MCF 10A (cell line): ENCODE data around the gene TRPV6. TPM values are rescaled to one million over a fixed set of nuclear protein-coding genes. Genes with fewer than 3 reads are reported as not detected.

Experiments used
- BruUV-seq: library from RNA; stranded (reverse); fragments of 400-500 nt; replicated peaks from 2 replicates; lab custom pipeline; 2021; lab: Mats Ljungman, UMichigan
- CTCF ChIA-PET: fragments of 300-600 bp; sonication (Branson Sonifier 250); formaldehyde crosslinking; extraction: SDS; loops from one replicate; lab custom pipeline; 2021; ENCODE audit warnings: antibody characterized with exemption, inconsistent platforms; lab: Yijun Ruan, JAX
- POLR2A ChIA-PET: fragments of 300-600, 350-650 bp; sonication (Branson Sonifier 250); formaldehyde crosslinking; extraction: SDS; loops from one replicate; lab custom pipeline; 2020; ENCODE audit warnings: antibody characterized with exemption, inconsistent platforms; lab: Yijun Ruan, JAX
- DNase-seq: peaks from one replicate; pipeline ENCODE4 v3.0.0-alpha.2; 2018; ENCODE audit not compliant: unreplicated experiment
- H3K27ac Mint-ChIP-seq: one replicate; pipeline ENCODE4 v1.8.0; 2022; ENCODE audit warnings: mild to moderate bottlenecking, low read depth, mixed read lengths; ENCODE audit not compliant: unreplicated experiment
- H3K27me3 Mint-ChIP-seq: one replicate; pipeline ENCODE4 v1.8.0; 2022; ENCODE audit warnings: mixed read lengths; ENCODE audit not compliant: insufficient read depth, unreplicated experiment
- H3K36me3 Mint-ChIP-seq: one replicate; pipeline ENCODE4 v1.8.0; 2022; ENCODE audit warnings: mild to moderate bottlenecking, moderate library complexity, mixed read lengths; ENCODE audit not compliant: insufficient read depth, unreplicated experiment
- H3K4me1 Mint-ChIP-seq: one replicate; pipeline ENCODE4 v1.8.0; 2022; ENCODE audit warnings: mixed read lengths; ENCODE audit not compliant: insufficient read depth, unreplicated experiment
- H3K4me3 Mint-ChIP-seq: one replicate; pipeline ENCODE4 v1.8.0; 2022; ENCODE audit warnings: mild to moderate bottlenecking, moderate library complexity, mixed read lengths; ENCODE audit not compliant: unreplicated experiment
- H3K9me3 Mint-ChIP-seq: one replicate; pipeline ENCODE4 v1.8.0; 2022; ENCODE audit warnings: mixed read lengths; ENCODE audit not compliant: unreplicated experiment
- intact Hi-C: fragments of 100-400 bp; cut with micrococcal nuclease; formaldehyde crosslinking; loops from 2 replicates; pipeline ENCODE4 v1.14.1; 2022
- total RNA-seq: library from RNA; stranded (reverse); gene quantifications from 2 replicates; pipeline ENCODE4 v1.2.3, GENCODE V29; 2022
- TF ChIP-seq, protein P1 (sequence below): fragments of 200-600 bp; IDR thresholded peaks from one replicate; pipeline ENCODE4 v1.8.0; 2022; ENCODE audit warnings: antibody characterized with exemption, mild to moderate bottlenecking; ENCODE audit not compliant: unreplicated experiment

Gene TRPV6
- total RNA-seq, 1 experiment from 2014 or later, result 0.30 TPM

- Mint-ChIP-seq H3K27me3 (peaks cover 30% of the 10 kb centered on the region), H3K4me3 (no peak overlapping the region), H3K36me3 (no peaks in the 10 kb centered on the region), H3K4me1 (peaks cover 12% of the 10 kb centered on the region), H3K27ac (no peak overlapping the region), H3K9me3 (no peaks in the 10 kb centered on the region)
- no TSS peak for BruUV-seq
- intact Hi-C loops, result no loop called here
- CTCF ChIA-PET, result interaction anchor here (0.6 to 7.8 kb wide), 9 partner anchors 8 to 991 kb away, joined by 3 to 86 read pairs (median 5); no protein-coding TSS in a partner anchor
- DNase-seq, result no peak
- TF ChIP-seq, protein P1, sequence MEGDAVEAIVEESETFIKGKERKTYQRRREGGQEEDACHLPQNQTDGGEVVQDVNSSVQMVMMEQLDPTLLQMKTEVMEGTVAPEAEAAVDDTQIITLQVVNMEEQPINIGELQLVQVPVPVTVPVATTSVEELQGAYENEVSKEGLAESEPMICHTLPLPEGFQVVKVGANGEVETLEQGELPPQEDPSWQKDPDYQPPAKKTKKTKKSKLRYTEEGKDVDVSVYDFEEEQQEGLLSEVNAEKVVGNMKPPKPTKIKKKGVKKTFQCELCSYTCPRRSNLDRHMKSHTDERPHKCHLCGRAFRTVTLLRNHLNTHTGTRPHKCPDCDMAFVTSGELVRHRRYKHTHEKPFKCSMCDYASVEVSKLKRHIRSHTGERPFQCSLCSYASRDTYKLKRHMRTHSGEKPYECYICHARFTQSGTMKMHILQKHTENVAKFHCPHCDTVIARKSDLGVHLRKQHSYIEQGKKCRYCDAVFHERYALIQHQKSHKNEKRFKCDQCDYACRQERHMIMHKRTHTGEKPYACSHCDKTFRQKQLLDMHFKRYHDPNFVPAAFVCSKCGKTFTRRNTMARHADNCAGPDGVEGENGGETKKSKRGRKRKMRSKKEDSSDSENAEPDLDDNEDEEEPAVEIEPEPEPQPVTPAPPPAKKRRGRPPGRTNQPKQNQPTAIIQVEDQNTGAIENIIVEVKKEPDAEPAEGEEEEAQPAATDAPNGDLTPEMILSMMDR, result no peak
- POLR2A ChIA-PET, result no interaction called here
Observed at GRCh38 chr7:142862351-142862750, 23.2 kb downstream of the TRPV6 start.

DNA sequence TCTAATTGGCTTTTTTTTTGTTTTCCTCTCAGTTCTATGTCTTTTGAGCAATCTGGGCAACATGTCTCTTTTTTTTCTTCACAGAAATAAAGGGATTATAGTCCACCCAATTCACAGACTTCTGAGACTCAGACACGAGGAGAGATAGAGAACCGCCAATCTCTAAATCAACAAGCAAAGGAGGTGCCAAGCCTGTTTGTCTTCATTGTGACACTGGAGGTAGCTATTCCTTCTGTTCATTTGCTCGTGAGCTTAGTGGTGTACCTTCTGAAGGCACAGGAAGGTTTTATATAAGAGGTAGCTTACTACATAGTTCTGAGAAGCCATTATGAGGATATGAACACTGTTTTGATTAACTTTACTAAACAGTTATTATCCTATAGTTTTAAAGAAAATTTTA lies 24.6 kb downstream of the TRPV6 start:
- ChIA-PET POLR2A (no interaction called here), CTCF (interaction anchor here (0.7 to 7.8 kb wide), 3 partner anchors 12 to 48 kb away, joined by 4 to 86 read pairs (median 16); no protein-coding TSS in a partner anchor)
- Mint-ChIP-seq H3K4me3 (no peak overlapping the region), H3K27me3 (peaks cover 44% of the 10 kb centered on the region), H3K9me3 (no peaks in the 10 kb centered on the region), H3K4me1 (peaks cover 21% of the 10 kb centered on the region), H3K36me3 (no peaks in the 10 kb centered on the region), H3K27ac (no peak overlapping the region)
- TF ChIP-seq, protein P1, result no peak
- no TSS peak for BruUV-seq
- intact Hi-C loops, result no loop called here
- no peak for DNase-seq

DNA sequence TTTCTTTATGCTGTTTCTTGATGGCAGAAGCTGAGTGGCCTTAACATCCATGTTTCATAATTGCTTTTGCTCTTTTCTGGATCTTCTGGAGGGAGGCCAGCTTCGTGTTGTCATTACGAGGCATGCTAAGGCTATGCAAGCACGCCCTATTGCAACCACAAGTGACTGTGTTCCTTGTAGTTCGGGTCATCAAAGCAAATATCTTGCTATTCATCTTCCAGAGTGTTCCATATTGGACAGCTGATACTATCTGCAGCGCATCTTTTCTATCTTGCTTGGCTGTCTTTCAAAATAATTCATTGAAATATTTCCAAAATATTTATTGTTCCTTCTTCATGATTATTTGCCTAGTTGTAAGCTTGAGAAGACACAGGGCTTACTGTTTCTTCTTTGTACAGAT lies 25.7 kb downstream of the TRPV6 start:
- ChIA-PET POLR2A (interaction anchor here (0.7 to 0.8 kb wide), 2 partner anchors 13 to 17 kb away, joined by 3 read pairs; no protein-coding TSS in a partner anchor), CTCF (interaction anchor here (0.7 to 3.8 kb wide), 8 partner anchors 13 to 355 kb away, joined by 3 to 20 read pairs (median 4); no protein-coding TSS in a partner anchor)
- H3K9me3 Mint-ChIP-seq, result no peaks in the 10 kb centered on the region
- peaks cover 26% of the 10 kb centered on the region for H3K4me1 Mint-ChIP-seq
- intact Hi-C loops, result loop anchor here (2.0 kb wide), 1 partner anchor 323 kb away; no protein-coding TSS in a partner anchor
- TF ChIP-seq, protein P1, result no peak
- H3K4me3 Mint-ChIP-seq, result no peak overlapping the region
- DNase-seq, result peak; percentile 77
- no TSS peak for BruUV-seq
- peaks cover 44% of the 10 kb centered on the region for H3K27me3 Mint-ChIP-seq
- H3K27ac Mint-ChIP-seq, result no peak overlapping the region
- no peaks in the 10 kb centered on the region for H3K36me3 Mint-ChIP-seq

- ChIA-PET CTCF (interaction anchor here (0.7 to 3.8 kb wide), 10 partner anchors 13 to 537 kb away, joined by 3 to 20 read pairs (median 3); no protein-coding TSS in a partner anchor), POLR2A (interaction anchor here (0.7 to 0.8 kb wide), 2 partner anchors 13 to 18 kb away, joined by 3 read pairs; no protein-coding TSS in a partner anchor)
- DNase-seq, result no peak
- BruUV-seq, result no TSS peak
- Mint-ChIP-seq H3K27me3 (peaks cover 44% of the 10 kb centered on the region), H3K4me1 (peaks cover 27% of the 10 kb centered on the region), H3K9me3 (no peaks in the 10 kb centered on the region), H3K36me3 (no peaks in the 10 kb centered on the region), H3K27ac (no peak overlapping the region), H3K4me3 (no peak overlapping the region)
- TF ChIP-seq, protein P1, result no peak
- intact Hi-C loops, result loop anchor here (2.0 kb wide), 1 partner anchor 323 kb away; no protein-coding TSS in a partner anchor
Observed at GRCh38 chr7:142859411-142859810, 26.1 kb downstream of the TRPV6 start.
